H9 (cell line): ENCODE measurements around the gene ASPSCR1. TPM values are rescaled to one million over a fixed set of nuclear protein-coding genes. Genes with fewer than 3 reads are reported as not detected.

ENCODE experiments used
- DNase-seq: peaks from one replicate; pipeline ENCODE4 v3.0.0-alpha.2; 2017
- H2AFZ ChIP-seq: one replicate; pipeline ENCODE4 v1.6.1; 2013; ENCODE audit warnings: mild to moderate bottlenecking, low read length, control low read depth, moderate library complexity
- H2AK5ac ChIP-seq: 2 replicates; pipeline ENCODE4 v1.6.1; 2013; ENCODE audit warnings: low read length, control low read depth, mixed read lengths; ENCODE audit not compliant: insufficient read length
- H2BK120ac ChIP-seq: one replicate; pipeline ENCODE4 v1.6.1; 2013; ENCODE audit warnings: low read depth, mild to moderate bottlenecking, low read length, control low read depth, inconsistent platforms; ENCODE audit not compliant: poor library complexity, severe bottlenecking
- H2BK12ac ChIP-seq: 2 replicates; pipeline ENCODE4 v1.6.1; 2013; ENCODE audit warnings: low read length, control low read depth, mixed read lengths, low read depth; ENCODE audit not compliant: insufficient read length
- H2BK15ac ChIP-seq: 2 replicates; pipeline ENCODE4 v1.6.1; 2013; ENCODE audit warnings: low read depth, low read length, control low read depth
- H2BK20ac ChIP-seq: one replicate; pipeline ENCODE4 v1.6.1; 2013; ENCODE audit warnings: low read depth, mild to moderate bottlenecking, low read length, control low read depth, inconsistent platforms; ENCODE audit not compliant: poor library complexity, severe bottlenecking
- H2BK5ac ChIP-seq: 2 replicates; pipeline ENCODE4 v1.6.1; 2013; ENCODE audit warnings: low read length, control low read depth, mixed read lengths; ENCODE audit not compliant: insufficient read length
- H3K14ac ChIP-seq: 2 replicates; pipeline ENCODE4 v1.6.1; 2013; ENCODE audit warnings: low read length, control low read depth; ENCODE audit not compliant: insufficient read depth
- H3K18ac ChIP-seq: 2 replicates; pipeline ENCODE4 v1.6.1; 2013; ENCODE audit warnings: low read depth, mild to moderate bottlenecking, mixed read lengths, low read length, control low read depth; ENCODE audit not compliant: insufficient read length
- H3K23ac ChIP-seq: 2 replicates; pipeline ENCODE4 v1.6.1; 2013; ENCODE audit warnings: low read length, control low read depth, mixed read lengths, low read depth; ENCODE audit not compliant: insufficient read length
- H3K23me2 ChIP-seq: 2 replicates; pipeline ENCODE4 v1.6.1; 2013; ENCODE audit warnings: low read depth, mild to moderate bottlenecking, mixed read lengths, low read length, control low read depth; ENCODE audit not compliant: insufficient read length, poor library complexity, severe bottlenecking
- H3K27ac ChIP-seq: 2 replicates; pipeline ENCODE4 v1.5.1; 2013; ENCODE audit warnings: low read length, control low read depth, mixed read lengths, low read depth; ENCODE audit not compliant: insufficient read length
- H3K27me3 ChIP-seq: 2 replicates; pipeline ENCODE4 v1.6.1; 2013; ENCODE audit warnings: low read length, control low read depth, inconsistent platforms; ENCODE audit not compliant: insufficient read depth
- H3K4ac ChIP-seq: 2 replicates; pipeline ENCODE4 v1.6.1; 2013; ENCODE audit warnings: low read depth, mild to moderate bottlenecking, control low read depth, inconsistent platforms, low read length, moderate library complexity
- H3K4me1 ChIP-seq: 2 replicates; pipeline ENCODE4 v1.6.1; 2013; ENCODE audit warnings: low read length, control low read depth, inconsistent platforms; ENCODE audit not compliant: insufficient read depth
- H3K4me2 ChIP-seq: 2 replicates; pipeline ENCODE4 v1.6.1; 2013; ENCODE audit warnings: low read length, control low read depth, mixed read lengths; ENCODE audit not compliant: insufficient read length, insufficient read depth
- H3K56ac ChIP-seq: 2 replicates; pipeline ENCODE4 v1.6.1; 2013; ENCODE audit warnings: low read depth, mild to moderate bottlenecking, mixed read lengths, low read length, control low read depth; ENCODE audit not compliant: insufficient read length
- H3K79me1 ChIP-seq: 2 replicates; pipeline ENCODE4 v1.6.1; 2013; ENCODE audit warnings: low read depth, mild to moderate bottlenecking, moderate library complexity, low read length, control low read depth, inconsistent platforms; ENCODE audit not compliant: insufficient read depth, poor library complexity, severe bottlenecking
- H3K79me2 ChIP-seq: 2 replicates; pipeline ENCODE4 v1.6.1; 2013; ENCODE audit warnings: low read length, control low read depth, inconsistent platforms; ENCODE audit not compliant: insufficient read depth
- H3K9ac ChIP-seq: 2 replicates; pipeline ENCODE4 v1.6.1; 2013; ENCODE audit warnings: low read length, control low read depth, mixed read lengths; ENCODE audit not compliant: insufficient read length; ENCODE audit errors: extremely low read depth
- H3K9me3 ChIP-seq: one replicate; pipeline ENCODE4 v1.6.1; 2013; ENCODE audit warnings: low read depth, low read length, inconsistent platforms; ENCODE audit not compliant: control insufficient read depth
- H3T11ph ChIP-seq: one replicate; pipeline ENCODE4 v1.6.1; 2013; ENCODE audit warnings: mild to moderate bottlenecking, low read length, control low read depth, inconsistent platforms
- H4K20me1 ChIP-seq: one replicate; pipeline ENCODE4 v1.6.1; 2013; ENCODE audit not compliant: control insufficient read depth, insufficient read length, insufficient read depth
- H4K5ac ChIP-seq: 2 replicates; pipeline ENCODE4 v1.6.1; 2013; ENCODE audit warnings: low read depth, mild to moderate bottlenecking, mixed read lengths, low read length, control low read depth; ENCODE audit not compliant: insufficient read length
- H4K8ac ChIP-seq: replicated peaks from 2 replicates; pipeline ENCODE4 v1.6.1; 2013; ENCODE audit warnings: low read length, control low read depth, mixed read lengths, low read depth; ENCODE audit not compliant: insufficient read length
- H4K91ac ChIP-seq: 2 replicates; pipeline ENCODE4 v1.6.1; 2013; ENCODE audit warnings: low read depth, mild to moderate bottlenecking, moderate library complexity, mixed read lengths, low read length, control low read depth; ENCODE audit not compliant: insufficient read length
- H3K27ac Mint-ChIP-seq, 3 experiments: 2 replicates in 2 of 3; 3 replicates in 1 of 3; pipeline ENCODE4 v1.8.0; 2020 to 2021; ENCODE audit warnings: mixed read lengths in 3 of 3, mild to moderate bottlenecking in 1 of 3, moderate library complexity in 1 of 3
- H3K27me3 Mint-ChIP-seq: 2 replicates; pipeline ENCODE4 v1.8.0; 2021; ENCODE audit warnings: low read depth, mild to moderate bottlenecking, moderate library complexity, mixed read lengths
- H3K36me3 Mint-ChIP-seq, 3 experiments: 2 replicates in 2 of 3; 3 replicates in 1 of 3; pipeline ENCODE4 v1.8.0; 2020 to 2021; ENCODE audit warnings: low read depth in 3 of 3, mixed read lengths in 3 of 3; ENCODE audit not compliant: insufficient read depth in 1 of 3
- H3K4me1 Mint-ChIP-seq, 2 experiments: 2 replicates each; pipeline ENCODE4 v1.8.0; 2020; ENCODE audit warnings: mixed read lengths in 2 of 2
- H3K4me3 Mint-ChIP-seq, 2 experiments: 2 replicates in 1 of 2; 3 replicates in 1 of 2; pipeline ENCODE4 v1.8.0; 2020 to 2021; ENCODE audit warnings: mild to moderate bottlenecking in 2 of 2, mixed read lengths in 2 of 2, moderate library complexity in 1 of 2
- H3K9me3 Mint-ChIP-seq, 2 experiments: 2 replicates in 1 of 2; 3 replicates in 1 of 2; pipeline ENCODE4 v1.8.0; 2020; ENCODE audit warnings: mild to moderate bottlenecking in 2 of 2, mixed read lengths in 2 of 2, moderate library complexity in 1 of 2
- CTCF ChIP-seq: fragments of 200-600 bp; sonication (generic); conservative IDR thresholded peaks from 3 replicates; pipeline ENCODE4 v1.8.0; 2021; ENCODE audit warnings: antibody characterized with exemption, mild to moderate bottlenecking
- WGBS: extraction: QIAGEN DNeasy Blood & Tissue Kit; methylation state at CpG from one replicate; pipeline ENCODE4 v1.1.7; 2013; ENCODE audit warnings: missing lambda C conversion rate, low lambda C conversion rate, mixed read lengths; ENCODE audit not compliant: insufficient read length; ENCODE audit errors: extremely low coverage; 5-methylcytosine and 5-hydroxymethylcytosine counted together
- total RNA-seq: library from RNA; stranded (reverse); gene quantifications from 2 replicates; pipeline ENCODE4 v1.2.1, GENCODE V29; 2021

ASPSCR1 gene
- total RNA-seq, 1 experiment from 2014 or later: 50.9 TPM

GRCh38 chr17:82000803-82001570 lies 23.6 kb downstream of the ASPSCR1 start:
- Histone ChIP-seq H2BK20ac (no peak overlapping the region), H3K23ac (no peak overlapping the region), H3K4ac (no peak overlapping the region; the same call in 1 of the 2 replicates), H2AFZ (no peak overlapping the region), H3K27me3 (no peaks in the 10 kb centered on the region), H3K4me2 (no peak overlapping the region), H3K27ac (no peak overlapping the region), H2AK5ac (no peak overlapping the region), H3T11ph (no peak overlapping the region), H3K9ac (no peak overlapping the region), H3K79me1 (no peaks in the 10 kb centered on the region), H2BK120ac (no peak overlapping the region), H4K20me1 (no peaks in the 10 kb centered on the region), H3K18ac (no peak overlapping the region), H3K23me2 (no peaks in the 10 kb centered on the region), H4K91ac (no peak overlapping the region), H2BK15ac (no peak overlapping the region), H2BK12ac (no peak overlapping the region), H3K79me2 (no peaks in the 10 kb centered on the region), H3K4me1 (no peaks in the 10 kb centered on the region), H3K9me3 (no peaks in the 10 kb centered on the region), H4K8ac (no peak overlapping the region), H3K14ac (no peak overlapping the region; the same call in 1 of the 2 replicates), H4K5ac (no peak overlapping the region), H3K56ac (no peak overlapping the region), H2BK5ac (no peak overlapping the region)
- Mint-ChIP-seq H3K36me3 (peaks cover 0 to 9% (median 9%) of the 10 kb centered on the region in 3 experiments; a peak in 6 of 7 replicates), H3K4me1 (no peaks in the 10 kb centered on the region), H3K4me3 (no peak overlapping the region), H3K27me3 (no peaks in the 10 kb centered on the region), H3K9me3 (no peaks in the 10 kb centered on the region), H3K27ac (no peak overlapping the region)
- no peak for TF ChIP-seq CTCF
- no peak for DNase-seq
- WGBS: no CpG with 5 or more reads among the region's 32 CpGs
